GM18505 (cell line): ENCODE measurements around the gene TMEM271.

ENCODE experiments used
- ATAC-seq: cut with Tn5 transposase; IDR thresholded peaks from one replicate; pipeline ENCODE4 v1.9.1; 2021; ENCODE audit not compliant: unreplicated experiment
- POLR2A ChIP-seq: IDR thresholded peaks from 4 replicates; pipeline ENCODE4 v1.6.1; 2011; ENCODE audit warnings: borderline replicate concordance; ENCODE audit not compliant: insufficient read depth, insufficient read length; ENCODE audit errors: extremely low read depth

The TMEM271 gene, protein sequence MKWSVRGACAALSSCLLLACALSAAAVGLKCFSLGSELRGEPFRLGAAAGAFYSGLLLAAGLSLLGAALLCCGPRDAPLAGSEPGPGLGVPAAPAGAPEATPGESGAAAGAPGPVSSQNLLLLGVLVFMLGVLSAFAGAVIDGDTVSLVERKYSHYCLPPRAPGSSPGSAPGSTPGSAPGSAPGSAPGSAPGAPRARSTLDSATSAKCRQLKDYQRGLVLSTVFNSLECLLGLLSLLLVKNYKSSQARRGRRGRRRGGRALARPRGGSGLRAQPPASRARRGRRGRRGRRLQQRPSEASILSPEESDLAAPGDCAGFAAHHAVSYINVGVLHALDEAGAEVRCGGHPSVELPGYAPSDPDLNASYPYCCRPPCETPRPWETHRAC

DNA sequence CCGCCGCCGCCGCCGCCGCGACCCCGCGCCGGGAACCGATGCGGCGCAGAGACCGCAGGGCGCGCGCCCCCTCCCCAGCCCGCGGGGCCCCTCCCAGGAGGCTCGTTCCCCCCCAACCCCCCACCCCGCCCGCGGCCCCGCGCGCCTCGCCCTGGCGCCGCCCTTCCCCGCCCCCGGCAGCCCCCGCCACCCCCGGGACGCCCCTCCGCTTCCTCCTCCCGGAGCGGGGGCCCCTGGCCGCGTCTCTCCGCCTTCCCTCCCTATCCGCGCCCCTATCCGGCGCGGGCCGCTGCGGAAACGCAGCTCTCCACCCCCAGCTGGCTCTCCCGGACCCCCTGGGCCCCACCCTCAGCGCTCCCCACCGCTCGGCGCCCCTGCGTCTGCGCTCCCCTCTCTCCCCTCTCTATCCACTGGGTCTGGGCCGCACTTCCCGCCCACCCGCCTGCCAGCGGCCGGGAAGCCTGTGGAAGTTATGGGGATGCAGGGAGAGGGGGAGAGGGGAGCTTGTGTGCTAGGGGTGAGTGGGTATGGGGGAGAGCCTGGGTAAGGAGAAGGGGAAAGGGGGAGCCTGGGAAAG lies at the start of gene TMEM271:
Gene TMEM271 (minus strand): TSS at position 51 of the 577 bp plus-strand sequence. CDS start 233 bp downstream, outside the sequence.
- no peak for ATAC-seq
- TF ChIP-seq POLR2A, result no peak

DNA sequence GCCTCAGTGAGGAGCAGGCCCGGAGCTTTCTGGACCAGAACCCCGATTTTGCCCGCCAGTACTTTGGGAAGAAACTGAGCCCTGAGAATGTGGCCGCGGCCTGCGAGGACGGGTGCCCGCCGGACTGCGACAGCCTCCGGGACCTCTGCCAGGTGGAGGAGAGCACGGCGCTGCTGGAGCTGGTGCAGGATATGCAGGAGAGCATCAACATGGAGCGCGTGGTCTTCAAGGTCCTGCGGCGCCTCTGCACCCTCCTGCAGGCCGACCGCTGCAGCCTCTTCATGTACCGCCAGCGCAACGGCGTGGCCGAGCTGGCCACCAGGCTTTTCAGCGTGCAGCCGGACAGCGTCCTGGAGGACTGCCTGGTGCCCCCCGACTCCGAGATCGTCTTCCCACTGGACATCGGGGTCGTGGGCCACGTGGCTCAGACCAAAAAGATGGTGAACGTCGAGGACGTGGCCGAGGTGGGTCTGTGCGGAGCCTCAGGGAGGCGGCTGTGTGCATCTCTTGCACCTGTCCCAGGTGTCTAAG lies 49.6 kb upstream of the TMEM271 start:
- no peak for ATAC-seq
- no peak for TF ChIP-seq POLR2A

DNA sequence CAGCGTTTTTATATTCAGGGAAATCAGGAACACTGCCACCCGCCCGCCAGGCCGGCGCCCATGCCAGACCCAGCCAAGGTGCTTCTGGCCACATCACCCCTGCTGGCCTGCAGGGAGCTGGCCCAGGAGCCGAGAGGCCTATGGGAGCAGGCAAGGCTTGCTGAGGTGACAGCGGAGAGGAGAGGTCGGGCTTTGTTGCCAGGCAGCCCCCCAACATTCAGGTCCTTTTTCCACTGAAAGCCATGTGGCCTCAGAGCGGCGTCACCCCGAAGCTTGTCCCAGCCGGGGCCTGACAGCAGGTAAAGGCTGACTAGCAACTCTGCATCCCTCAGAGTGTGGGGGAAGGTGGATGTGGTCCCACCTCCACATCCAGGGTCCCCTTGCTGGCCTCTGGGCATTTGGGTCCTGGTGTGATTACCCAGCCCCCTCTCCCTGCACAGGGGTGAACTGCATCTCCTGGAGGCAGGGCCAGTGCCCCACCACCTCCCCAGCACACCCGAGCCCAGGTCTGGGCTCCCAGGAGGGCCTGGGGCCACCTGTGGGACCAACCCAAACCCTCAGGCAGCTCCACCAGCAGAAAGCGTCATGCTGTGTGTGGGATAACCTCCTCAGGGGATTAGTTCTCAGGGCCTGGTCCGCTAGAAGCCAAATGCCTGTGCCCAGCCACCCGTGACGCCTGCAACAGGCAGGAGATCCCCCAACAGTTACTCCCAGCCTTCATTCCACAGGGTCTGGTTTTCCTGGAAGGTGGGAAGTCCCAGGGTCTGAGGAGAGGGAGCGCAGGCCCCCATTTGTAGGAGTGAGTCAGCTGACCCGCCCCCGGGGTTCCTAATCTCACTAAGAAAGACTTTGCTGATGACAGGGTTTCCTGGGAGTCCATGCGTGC lies 48.9 kb upstream of the TMEM271 start, which contains the start of gene PDE6B:
Gene PDE6B (plus strand): TSS at position 869 of the 886 bp plus-strand sequence. CDS start 54 bp downstream, outside the sequence.
- no peak for TF ChIP-seq POLR2A
- ATAC-seq, result no peak

DNA sequence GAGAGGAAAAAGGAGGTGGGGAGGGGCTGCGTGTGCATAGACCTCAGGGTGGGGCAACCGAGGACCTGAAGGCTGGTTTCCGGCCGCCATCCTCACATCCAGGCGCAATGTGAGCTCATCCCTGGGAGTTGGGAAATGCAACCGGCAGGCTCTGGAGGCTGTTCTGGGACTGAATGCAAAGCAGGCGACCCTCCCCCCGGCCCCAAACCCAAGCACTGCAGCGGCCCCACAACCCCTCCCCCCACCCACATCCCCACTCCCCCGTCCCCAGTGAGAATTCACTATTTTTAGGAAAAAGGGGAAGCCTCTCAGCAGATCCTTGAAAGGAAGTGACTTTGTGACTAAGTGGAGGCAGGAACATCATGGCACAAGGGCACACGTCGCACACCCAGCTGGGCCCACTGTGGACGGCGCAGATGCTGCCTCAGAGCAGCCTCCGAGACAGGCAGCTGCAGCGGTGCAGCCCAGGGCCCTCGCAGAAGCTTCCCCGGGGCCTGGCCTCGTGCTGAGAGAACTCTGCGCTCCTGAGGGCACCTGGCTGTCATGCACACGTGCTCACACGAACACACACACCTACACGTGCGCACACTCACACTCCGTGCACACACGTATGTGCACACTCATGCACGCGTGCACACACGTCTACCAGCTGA lies 47.9 kb upstream of the TMEM271 start:
- TF ChIP-seq POLR2A, result no peak
- no peak for ATAC-seq

DNA sequence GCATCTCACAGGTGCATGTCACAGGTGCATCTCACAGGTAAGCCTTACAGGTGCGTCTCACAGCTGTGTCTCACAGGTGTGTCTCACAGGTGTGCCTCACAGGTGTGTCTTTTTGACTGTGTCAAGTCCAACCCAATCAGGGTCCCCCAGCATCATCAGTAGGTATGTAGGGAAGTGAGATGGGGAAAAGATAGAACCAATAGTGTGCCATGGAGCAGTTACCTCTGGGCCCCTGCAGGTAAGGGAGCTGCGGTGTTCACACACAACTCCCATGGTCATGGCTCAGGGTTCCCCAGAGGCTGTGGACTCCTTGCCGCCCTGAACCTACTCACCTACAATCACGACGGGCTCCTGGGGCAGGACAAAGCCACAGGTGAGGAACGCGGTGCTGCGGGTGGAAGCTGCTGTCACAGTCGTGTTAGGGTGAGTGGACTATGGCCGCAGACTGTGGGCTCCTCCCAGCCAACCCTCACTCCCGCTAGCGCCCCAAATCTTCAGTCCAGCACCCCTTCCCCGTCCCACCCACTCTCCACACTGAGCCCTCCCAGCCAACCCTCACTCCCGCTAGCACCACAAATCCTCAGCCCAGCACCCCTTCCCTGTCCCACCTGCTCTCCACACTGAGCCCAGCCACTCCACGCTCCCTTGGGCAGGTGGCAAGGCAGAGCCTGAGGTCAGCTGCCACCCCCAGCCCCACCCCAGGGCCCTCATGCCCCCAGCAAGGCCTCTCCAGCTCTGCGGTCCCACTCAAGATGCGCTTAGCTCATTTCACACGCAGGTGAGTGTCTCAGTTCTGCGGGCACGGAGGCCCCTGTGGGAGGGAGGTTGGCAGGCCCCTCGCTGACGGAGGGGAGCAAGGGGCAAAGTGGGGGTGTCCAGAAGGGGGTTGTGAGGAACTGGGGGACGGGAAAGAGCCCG lies 47.2 kb upstream of the TMEM271 start:
- TF ChIP-seq POLR2A, result no peak
- ATAC-seq, result no peak

DNA sequence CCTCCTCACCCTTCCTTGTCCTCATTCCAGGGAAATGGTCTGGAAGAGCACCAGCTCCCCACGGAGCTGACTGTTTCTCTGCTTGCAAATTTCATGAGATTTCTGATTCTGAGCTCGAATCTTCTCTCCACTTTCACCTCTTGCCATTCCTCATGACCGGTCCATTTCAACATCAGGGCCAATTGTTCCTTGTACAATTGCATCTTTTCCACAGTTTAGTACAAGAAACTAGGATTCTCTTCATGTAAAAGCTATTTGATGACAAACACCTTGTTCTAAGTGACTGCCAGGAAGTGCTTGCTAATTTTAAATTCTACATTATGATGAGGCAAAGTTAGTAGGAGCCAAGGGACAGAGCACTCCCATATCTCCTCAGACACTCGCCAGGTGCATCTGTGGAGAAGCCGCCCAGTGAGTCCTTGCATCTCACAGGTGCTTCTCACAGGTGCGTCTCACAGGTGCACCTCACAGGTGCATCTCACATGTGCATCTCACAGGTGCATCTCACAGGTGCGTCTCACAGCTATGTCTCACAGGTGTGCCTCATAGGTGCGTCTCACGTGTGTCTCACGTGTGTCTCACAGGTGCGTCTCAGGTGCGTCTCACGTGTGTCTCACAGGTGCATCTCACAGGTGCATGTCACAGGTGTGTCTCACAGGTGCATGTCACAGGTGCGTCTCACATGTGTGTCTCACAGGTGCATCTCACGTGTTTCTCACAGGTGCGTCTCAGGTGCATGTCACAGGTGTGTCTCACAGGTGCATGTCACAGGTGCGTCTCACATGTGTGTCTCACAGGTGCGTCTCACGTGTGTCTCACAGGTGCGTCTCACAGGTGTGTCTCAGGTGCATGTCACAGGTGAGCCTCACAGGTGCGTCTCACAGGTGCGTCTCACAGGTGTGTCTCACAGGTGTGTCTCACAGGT lies 46.2 kb upstream of the TMEM271 start:
- ATAC-seq, result no peak
- TF ChIP-seq POLR2A, result no peak

DNA sequence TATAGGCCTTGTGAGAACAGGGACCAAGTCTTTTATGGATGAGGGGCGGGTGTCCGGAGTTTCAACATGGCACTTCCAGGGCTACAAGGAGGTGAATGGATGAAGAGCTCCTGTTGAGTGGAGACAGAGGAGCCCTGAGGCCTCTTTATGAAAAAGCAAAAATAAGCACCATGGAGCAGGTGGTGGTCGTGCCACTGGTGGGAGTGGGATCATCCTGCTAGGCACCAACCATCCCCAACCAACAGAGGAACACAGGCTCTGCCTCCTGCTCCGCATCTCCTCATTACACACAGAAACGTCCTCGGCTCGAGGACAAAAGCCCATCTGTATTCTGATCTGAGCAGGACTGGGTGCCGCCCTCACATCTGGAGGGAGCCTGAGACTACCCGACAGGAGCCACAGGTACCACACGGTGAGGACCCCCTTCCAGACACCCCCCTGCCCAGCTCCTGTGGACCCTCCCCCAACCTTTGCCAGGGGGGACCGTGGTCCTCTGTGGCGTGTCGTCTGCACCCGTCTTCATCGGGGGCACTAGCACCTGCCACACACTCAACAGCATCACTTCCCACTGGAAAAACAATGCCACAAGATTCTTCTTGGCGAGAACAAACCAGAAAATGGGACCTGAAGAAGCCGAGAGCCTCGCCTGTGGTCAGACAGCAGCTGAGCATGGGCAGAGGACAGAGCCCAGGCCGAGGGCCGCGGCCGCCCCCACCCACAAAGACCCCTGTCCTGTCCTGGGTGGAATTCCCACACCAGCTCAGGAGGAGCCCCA lies 45.4 kb upstream of the TMEM271 start:
- ATAC-seq, result no peak

DNA sequence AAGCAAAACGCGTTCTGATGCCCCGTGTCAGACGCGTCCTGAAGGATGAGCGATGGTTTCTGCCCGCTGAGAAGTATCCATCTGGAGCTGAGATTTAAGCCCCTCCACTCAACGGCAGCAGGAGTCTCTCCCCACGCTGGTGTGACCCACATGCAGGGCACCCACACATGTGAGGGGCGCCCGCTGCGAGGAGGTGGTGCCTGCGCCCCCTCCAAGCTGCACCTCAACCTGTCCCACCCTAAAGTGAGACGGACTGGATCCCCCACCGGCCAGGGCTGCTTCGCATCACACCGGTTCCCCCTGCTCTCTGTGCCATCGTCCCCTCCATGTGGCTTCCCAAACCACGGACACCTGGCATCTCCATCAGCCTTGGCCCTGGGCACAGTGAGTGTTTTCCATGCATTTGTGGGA lies 44.8 kb upstream of the TMEM271 start:
- ATAC-seq, result no peak
- no peak for TF ChIP-seq POLR2A

More for the DNA sequence above, 45.4 kb upstream of the TMEM271 start:
- TF ChIP-seq POLR2A, result no peak

DNA sequence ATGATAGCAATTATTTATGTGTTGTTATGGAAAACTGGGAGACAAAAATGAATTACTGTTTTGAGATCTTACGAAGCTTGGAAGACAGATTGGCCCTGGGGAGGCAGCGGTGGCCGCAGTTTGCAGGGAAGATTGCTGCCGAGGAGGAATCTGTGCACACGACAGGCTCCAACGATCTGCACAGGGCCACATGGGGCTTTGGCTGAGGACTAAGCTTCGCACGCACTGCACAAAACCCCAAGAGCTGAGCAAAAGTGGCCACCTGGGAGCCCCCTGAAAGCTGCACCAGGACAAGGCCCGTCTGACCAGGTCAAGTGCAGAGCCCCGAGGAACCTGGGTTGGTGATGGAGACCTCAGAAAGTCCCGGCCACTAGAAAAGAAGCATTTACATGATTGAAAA lies 44.1 kb upstream of the TMEM271 start:
- ATAC-seq, result no peak
- no peak for TF ChIP-seq POLR2A
